Esophagus (tissue), 2 donors: Measurements from ENCODE around the gene APELA. TPM values are rescaled to one million over a fixed set of nuclear protein-coding genes. Genes with fewer than 3 reads are reported as not detected.
"Not testable (repeated sequence)": the region's sequence is repeated elsewhere in the genome, so short reads cannot be mapped to it uniquely, and the experiment has no call there.

Experiments used
- H3K27ac ChIP-seq, 2 donors: one replicate each; pipeline ENCODE4 v1.5.1; 2013; ENCODE audit warnings: low read depth in 2 of 2, mild to moderate bottlenecking in 2 of 2, inconsistent platforms in 1 of 2, low read length in 1 of 2, moderate library complexity in 1 of 2
- H3K27me3 ChIP-seq, 2 donors: one replicate each; pipeline ENCODE4 v1.6.1; 2013; ENCODE audit warnings: low read length in 2 of 2, control low read depth in 1 of 2, mild to moderate bottlenecking in 1 of 2; ENCODE audit not compliant: insufficient read depth in 2 of 2, control insufficient read depth in 1 of 2
- H3K36me3 ChIP-seq, 2 donors: one replicate each; pipeline ENCODE4 v1.6.1; 2013; ENCODE audit warnings: low read length in 1 of 2; ENCODE audit not compliant: control insufficient read depth in 2 of 2, insufficient read depth in 2 of 2
- H3K4me1 ChIP-seq, 2 donors: one replicate each; pipeline ENCODE4 v1.6.1; 2013; ENCODE audit warnings: low read length in 1 of 2; ENCODE audit not compliant: control insufficient read depth in 2 of 2, insufficient read depth in 2 of 2
- H3K4me3 ChIP-seq, 2 donors: one replicate each; pipeline ENCODE4 v1.5.1; 2013; ENCODE audit warnings: low read length in 2 of 2, mild to moderate bottlenecking in 2 of 2, low read depth in 1 of 2, moderate library complexity in 1 of 2
- H3K9me3 ChIP-seq, 2 donors: one replicate each; pipeline ENCODE4 v1.6.1; 2013; ENCODE audit warnings: mild to moderate bottlenecking in 2 of 2, low read depth in 1 of 2, low read length in 1 of 2, moderate library complexity in 1 of 2; ENCODE audit not compliant: control insufficient read depth in 2 of 2, insufficient read depth in 1 of 2
- WGBS, 2 donors: extraction: QIAGEN DNeasy Blood & Tissue Kit; methylation state at CpG; one replicate each; pipeline ENCODE4 v1.1.7; 2013; 5-methylcytosine and 5-hydroxymethylcytosine counted together
- polyA plus RNA-seq, 2 donors: library from polyadenylated mRNA; stranded (reverse); fragments of 200-250 nt; gene quantifications; one replicate each; pipeline ENCODE4 v1.2.3, GENCODE V29; 2013
- donor health status: healthy with polysubstance abuse.
- donor health status: Bipolar disorder and iron deficiency.

Gene APELA
- polyA plus RNA-seq, 2 donors = 0.05 TPM; not detected in 1

GRCh38 chr4:164913506-164913905, 36.5 kb downstream of the APELA start:
- 86 to 87% methylated on average over 2 of the region's 2 CpGs for WGBS, 2 donors

GRCh38 chr4:164918956-164919355, 42.0 kb downstream of the APELA start:
- Histone ChIP-seq H3K27me3 (no peaks in the 10 kb centered on the region), H3K4me1 (no peaks in the 10 kb centered on the region), H3K36me3 (no peaks in the 10 kb centered on the region), H3K4me3 (no peak overlapping the region), H3K27ac (no peak overlapping the region), H3K9me3 (no peaks in the 10 kb centered on the region)
- 50 to 57% methylated on average over 3 of the region's 3 CpGs for WGBS, 2 donors

More at GRCh38 chr4:164913506-164913905, 36.5 kb downstream of the APELA start:
- H3K27me3 ChIP-seq, H3K27ac ChIP-seq, H3K4me1 ChIP-seq, H3K4me3 ChIP-seq, H3K9me3 ChIP-seq, H3K36me3 ChIP-seq: not testable (repeated sequence)

GRCh38 chr4:164924670-164925238, 47.8 kb downstream of the APELA start:
- no peaks in the 10 kb centered on the region for H3K9me3 ChIP-seq
- no peaks in the 10 kb centered on the region for H3K4me1 ChIP-seq
- H3K27ac ChIP-seq = no peak overlapping the region
- WGBS, 2 donors = 67 to 70% methylated on average over 3 of the region's 3 CpGs
- no peak overlapping the region for H3K4me3 ChIP-seq
- H3K36me3 ChIP-seq = no peaks in the 10 kb centered on the region
- no peaks in the 10 kb centered on the region for H3K27me3 ChIP-seq

- WGBS, 2 donors = 38 to 65% methylated on average over 2 of the region's 2 CpGs
- H3K4me1 ChIP-seq = no peaks in the 10 kb centered on the region
- no peak overlapping the region for H3K27ac ChIP-seq
- H3K9me3 ChIP-seq = no peaks in the 10 kb centered on the region
- no peaks in the 10 kb centered on the region for H3K27me3 ChIP-seq
- H3K4me3 ChIP-seq = no peak overlapping the region
- no peaks in the 10 kb centered on the region for H3K36me3 ChIP-seq
Observed at GRCh38 chr4:164926301-164926700, 49.3 kb downstream of the APELA start.

- not testable (repeated sequence) for H3K4me1 ChIP-seq, H3K4me3 ChIP-seq, H3K36me3 ChIP-seq, H3K27me3 ChIP-seq, H3K27ac ChIP-seq, H3K9me3 ChIP-seq
- WGBS, 2 donors = 71 to 73% methylated on average over 2 of the region's 2 CpGs
Observed at GRCh38 chr4:164927101-164927500, 50.1 kb downstream of the APELA start.

GRCh38 chr4:164930647-164931046, 53.7 kb downstream of the APELA start:
- H3K4me1 ChIP-seq = no peaks in the 10 kb centered on the region
- H3K9me3 ChIP-seq = no peaks in the 10 kb centered on the region
- H3K4me3 ChIP-seq = no peak overlapping the region
- no peaks in the 10 kb centered on the region for H3K36me3 ChIP-seq
- no peaks in the 10 kb centered on the region for H3K27me3 ChIP-seq
- H3K27ac ChIP-seq = no peak overlapping the region
- WGBS, 2 donors = 89 to 95% methylated on average over 5 of the region's 5 CpGs

- no peaks in the 10 kb centered on the region for H3K36me3 ChIP-seq
- no peaks in the 10 kb centered on the region for H3K4me1 ChIP-seq
- H3K27me3 ChIP-seq = no peaks in the 10 kb centered on the region
- H3K27ac ChIP-seq = no peak overlapping the region
- 76 to 79% methylated on average over 5 of the region's 5 CpGs for WGBS, 2 donors
- H3K9me3 ChIP-seq = no peaks in the 10 kb centered on the region
- no peak overlapping the region for H3K4me3 ChIP-seq
Observed at GRCh38 chr4:164931551-164932324, 54.8 kb downstream of the APELA start.

GRCh38 chr4:164933244-164933643, 56.3 kb downstream of the APELA start:
- WGBS, 2 donors = 83 to 90% methylated on average over 11 of the region's 11 CpGs
- H3K36me3 ChIP-seq = no peaks in the 10 kb centered on the region
- no peaks in the 10 kb centered on the region for H3K9me3 ChIP-seq
- no peaks in the 10 kb centered on the region for H3K27me3 ChIP-seq
- no peak overlapping the region for H3K4me3 ChIP-seq
- peaks cover 0 to 2% of the 10 kb centered on the region in 2 donors for H3K4me1 ChIP-seq
- no peak overlapping the region for H3K27ac ChIP-seq

GRCh38 chr4:164935363-164935762, 58.4 kb downstream of the APELA start:
- H3K4me1 ChIP-seq = peaks cover 0 to 2% of the 10 kb centered on the region in 2 donors
- H3K27me3 ChIP-seq = no peaks in the 10 kb centered on the region
- H3K27ac ChIP-seq = no peak overlapping the region
- no peaks in the 10 kb centered on the region for H3K9me3 ChIP-seq
- WGBS, 2 donors = 55 to 81% methylated on average over 1 of the region's 1 CpG
- no peaks in the 10 kb centered on the region for H3K36me3 ChIP-seq
- no peak overlapping the region for H3K4me3 ChIP-seq
